Upper lobe of right lung (tissue), 1 donor: ENCODE data around the gene C19orf12. TPM values are rescaled to one million over a fixed set of nuclear protein-coding genes. Genes with fewer than 3 reads are reported as not detected.

Source experiments
- ATAC-seq: fragments of 200-7000 bp; cut with Tn5 transposase; one replicate; pipeline ENCODE4 v1.9.1; 2020; ENCODE audit warnings: mild to moderate bottlenecking, moderate library complexity
- DNase-seq: peaks from one replicate; pipeline ENCODE4 v3.0.0-alpha.2; 2020
- H3K27ac ChIP-seq: fragments of 200-600 bp; one replicate; pipeline ENCODE4 v1.8.0; 2022
- H3K27me3 ChIP-seq: fragments of 200-600 bp; one replicate; pipeline ENCODE4 v1.8.0; 2022; ENCODE audit warnings: mild to moderate bottlenecking
- H3K36me3 ChIP-seq: fragments of 200-600 bp; one replicate; pipeline ENCODE4 v1.8.0; 2022
- H3K4me1 ChIP-seq: fragments of 200-600 bp; one replicate; pipeline ENCODE4 v1.8.0; 2022
- H3K4me3 ChIP-seq: fragments of 200-600 bp; one replicate; pipeline ENCODE4 v1.8.0; 2022; ENCODE audit warnings: mild to moderate bottlenecking
- H3K9me3 ChIP-seq: fragments of 200-600 bp; one replicate; pipeline ENCODE4 v1.8.0; 2022
- intact Hi-C: fragments of 100-400 bp; cut with DNase I; formaldehyde crosslinking; loops from one replicate; pipeline ENCODE4 v1.11.0; 2022
- total RNA-seq: library from RNA; stranded (reverse); fragmentation: NEBNext Ultra II Directional; extraction: Animal tissue kit (Norgen Biotek cat#: 25700); gene quantifications from one replicate; pipeline ENCODE4 v1.2.1, GENCODE V29; 2021
- TF ChIP-seq, protein P1 (sequence below): fragments of 200-600 bp; IDR thresholded peaks from one replicate; pipeline ENCODE4 v1.8.0; 2022; ENCODE audit warnings: antibody characterized with exemption
- donor health status: DM: no; HTN: yes; CAD: no; lungs with severe emphysema.

Gene C19orf12
- total RNA-seq, 1 donor from 2014 or later = 22.1 TPM

- Histone ChIP-seq H3K36me3 (peaks cover 26% of the 10 kb centered on the region), H3K4me1 (no peaks in the 10 kb centered on the region), H3K4me3 (no peak overlapping the region), H3K27ac (no peak overlapping the region), H3K27me3 (no peaks in the 10 kb centered on the region), H3K9me3 (no peaks in the 10 kb centered on the region)
- DNase-seq (no peak), ATAC-seq (no peak)
- TF ChIP-seq, protein P1, sequence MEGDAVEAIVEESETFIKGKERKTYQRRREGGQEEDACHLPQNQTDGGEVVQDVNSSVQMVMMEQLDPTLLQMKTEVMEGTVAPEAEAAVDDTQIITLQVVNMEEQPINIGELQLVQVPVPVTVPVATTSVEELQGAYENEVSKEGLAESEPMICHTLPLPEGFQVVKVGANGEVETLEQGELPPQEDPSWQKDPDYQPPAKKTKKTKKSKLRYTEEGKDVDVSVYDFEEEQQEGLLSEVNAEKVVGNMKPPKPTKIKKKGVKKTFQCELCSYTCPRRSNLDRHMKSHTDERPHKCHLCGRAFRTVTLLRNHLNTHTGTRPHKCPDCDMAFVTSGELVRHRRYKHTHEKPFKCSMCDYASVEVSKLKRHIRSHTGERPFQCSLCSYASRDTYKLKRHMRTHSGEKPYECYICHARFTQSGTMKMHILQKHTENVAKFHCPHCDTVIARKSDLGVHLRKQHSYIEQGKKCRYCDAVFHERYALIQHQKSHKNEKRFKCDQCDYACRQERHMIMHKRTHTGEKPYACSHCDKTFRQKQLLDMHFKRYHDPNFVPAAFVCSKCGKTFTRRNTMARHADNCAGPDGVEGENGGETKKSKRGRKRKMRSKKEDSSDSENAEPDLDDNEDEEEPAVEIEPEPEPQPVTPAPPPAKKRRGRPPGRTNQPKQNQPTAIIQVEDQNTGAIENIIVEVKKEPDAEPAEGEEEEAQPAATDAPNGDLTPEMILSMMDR = no peak
- intact Hi-C loops = no loop called here
Measured at GRCh38 chr19:29706635-29707034, 8.4 kb downstream of the C19orf12 start.

GRCh38 chr19:29705706-29706105, 9.4 kb downstream of the C19orf12 start:
- TF ChIP-seq, protein P1 = no peak
- ATAC-seq = no peak
- no peak for DNase-seq
- intact Hi-C loops = no loop called here
- Histone ChIP-seq H3K27me3 (no peaks in the 10 kb centered on the region), H3K9me3 (no peaks in the 10 kb centered on the region), H3K27ac (no peak overlapping the region), H3K36me3 (peaks cover 26% of the 10 kb centered on the region), H3K4me1 (no peaks in the 10 kb centered on the region), H3K4me3 (no peak overlapping the region)

GRCh38 chr19:29704562-29705558, 10.2 kb downstream of the C19orf12 start:
- intact Hi-C loops = no loop called here
- Histone ChIP-seq H3K27ac (no peak overlapping the region), H3K4me3 (no peak overlapping the region), H3K9me3 (no peaks in the 10 kb centered on the region), H3K36me3 (peaks cover 26% of the 10 kb centered on the region), H3K4me1 (no peaks in the 10 kb centered on the region), H3K27me3 (no peaks in the 10 kb centered on the region)
- TF ChIP-seq, protein P1 = no peak
- ATAC-seq (no peak), DNase-seq (no peak)

DNA sequence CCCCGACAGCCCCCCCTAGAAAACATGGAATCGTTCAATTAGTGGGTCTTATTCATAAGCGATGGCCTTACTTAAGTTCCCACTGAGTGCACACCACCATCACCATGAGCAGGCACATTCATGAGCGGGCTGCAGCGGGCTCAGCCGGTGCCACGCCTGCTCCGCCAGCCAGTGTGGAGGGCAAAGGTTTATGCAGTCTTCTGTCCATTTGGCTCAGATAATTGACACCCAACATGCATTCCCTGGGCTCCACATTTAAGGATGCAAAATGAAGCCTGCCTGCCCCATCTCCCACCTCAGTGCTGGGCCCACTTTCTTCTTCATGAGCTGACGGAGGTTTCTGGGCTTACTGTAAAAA, 12.1 kb downstream of the C19orf12 start:
- intact Hi-C loops = no loop called here
- DNase-seq = peak; percentile 15
- no peak for ATAC-seq
- Histone ChIP-seq H3K4me1 (no peaks in the 10 kb centered on the region), H3K27me3 (no peaks in the 10 kb centered on the region), H3K36me3 (peaks cover 26% of the 10 kb centered on the region), H3K27ac (no peak overlapping the region), H3K9me3 (no peaks in the 10 kb centered on the region), H3K4me3 (no peak overlapping the region)
- TF ChIP-seq, protein P1 = no peak

DNA sequence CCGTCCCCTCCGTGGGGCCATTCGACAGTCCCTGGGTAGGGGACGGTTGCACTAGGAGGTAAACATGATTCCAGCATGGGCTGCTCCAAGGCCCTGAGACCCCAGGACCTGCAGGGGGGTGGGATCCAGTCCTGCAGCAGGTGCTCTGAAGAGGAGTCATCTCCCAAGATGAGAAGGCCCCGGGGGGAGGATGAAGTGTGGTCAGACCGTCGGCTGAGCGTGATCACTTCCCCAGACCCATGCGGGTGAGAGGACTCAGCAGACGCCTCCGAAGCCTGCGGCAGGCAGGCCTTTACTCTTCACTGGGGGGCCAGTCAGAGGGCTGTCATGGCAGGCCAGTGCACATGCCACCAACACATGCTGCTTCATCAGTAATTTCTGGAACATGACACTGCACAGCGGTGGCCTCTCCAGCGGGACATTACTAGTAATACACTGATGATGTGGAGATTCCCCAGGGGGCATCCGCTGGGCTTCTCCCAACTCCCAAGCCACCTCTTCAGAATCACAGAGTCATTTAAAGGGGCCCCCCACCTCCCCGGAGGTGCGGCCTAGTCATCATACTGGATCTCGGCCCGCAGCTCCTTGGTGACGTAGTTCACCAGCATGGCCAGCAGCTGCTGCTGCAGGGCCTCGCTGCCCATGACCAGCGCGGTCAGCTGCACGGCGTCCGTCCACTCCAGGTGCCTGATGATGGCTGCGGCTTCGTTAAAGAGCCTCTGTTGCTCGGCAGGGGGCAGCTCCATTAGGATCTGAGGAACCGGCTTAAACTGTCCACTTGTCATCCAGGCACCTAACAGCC, 12.7 kb downstream of the C19orf12 start:
- TF ChIP-seq, protein P1 = no peak
- peaks cover 22% of the 10 kb centered on the region for H3K36me3 ChIP-seq
- H3K9me3 ChIP-seq = no peaks in the 10 kb centered on the region
- H3K4me1 ChIP-seq = no peaks in the 10 kb centered on the region
- peak; percentile 46 for DNase-seq
- ATAC-seq = no peak
- H3K27me3 ChIP-seq = no peaks in the 10 kb centered on the region
- no peak overlapping the region for H3K27ac ChIP-seq
- no peak overlapping the region for H3K4me3 ChIP-seq
- intact Hi-C loops = no loop called here
